Amygdala (tissue), 56 donors: ENCODE data around the gene NR2E3.
"Not testable (repeated sequence)": the region's sequence is repeated elsewhere in the genome, so short reads cannot be mapped to it uniquely, and the experiment has no call there.

Experiments used
- DNase-seq, 56 donors: peaks; one replicate each; lab custom pipeline; 2025; lab: John Stamatoyannopoulos, UW

Gene NR2E3

DNA sequence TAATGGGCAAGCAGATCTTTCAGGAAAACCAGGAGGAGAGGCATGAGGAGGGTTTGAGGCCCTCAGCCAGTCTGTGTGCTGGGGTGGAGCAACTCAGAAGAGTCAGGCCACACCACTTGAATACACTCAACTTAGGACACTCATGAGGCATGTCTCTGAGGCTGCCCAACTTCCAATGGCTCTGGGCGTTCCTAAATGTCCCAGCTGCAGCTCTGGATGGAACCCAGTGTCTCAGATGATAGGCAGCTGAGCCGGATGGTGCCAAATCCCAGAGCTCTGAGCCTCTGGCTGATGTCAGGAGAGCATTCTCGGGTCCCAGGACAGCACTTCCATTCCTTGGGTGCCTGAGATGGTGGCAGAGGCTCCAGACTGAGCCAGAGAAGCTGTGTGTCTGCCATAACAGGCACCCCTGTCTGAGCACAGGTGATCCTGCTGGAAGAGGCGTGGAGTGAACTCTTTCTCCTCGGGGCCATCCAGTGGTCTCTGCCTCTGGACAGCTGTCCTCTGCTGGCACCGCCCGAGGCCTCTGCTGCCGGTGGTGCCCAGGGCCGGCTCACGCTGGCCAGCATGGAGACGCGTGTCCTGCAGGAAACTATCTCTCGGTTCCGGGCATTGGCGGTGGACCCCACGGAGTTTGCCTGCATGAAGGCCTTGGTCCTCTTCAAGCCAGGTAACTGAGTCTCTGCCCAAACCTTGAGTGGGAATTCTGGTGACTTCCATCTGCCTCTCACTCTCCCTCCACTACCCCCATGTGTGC lies 2.8 kb downstream of the NR2E3 start:
- DNase-seq = no peak

DNA sequence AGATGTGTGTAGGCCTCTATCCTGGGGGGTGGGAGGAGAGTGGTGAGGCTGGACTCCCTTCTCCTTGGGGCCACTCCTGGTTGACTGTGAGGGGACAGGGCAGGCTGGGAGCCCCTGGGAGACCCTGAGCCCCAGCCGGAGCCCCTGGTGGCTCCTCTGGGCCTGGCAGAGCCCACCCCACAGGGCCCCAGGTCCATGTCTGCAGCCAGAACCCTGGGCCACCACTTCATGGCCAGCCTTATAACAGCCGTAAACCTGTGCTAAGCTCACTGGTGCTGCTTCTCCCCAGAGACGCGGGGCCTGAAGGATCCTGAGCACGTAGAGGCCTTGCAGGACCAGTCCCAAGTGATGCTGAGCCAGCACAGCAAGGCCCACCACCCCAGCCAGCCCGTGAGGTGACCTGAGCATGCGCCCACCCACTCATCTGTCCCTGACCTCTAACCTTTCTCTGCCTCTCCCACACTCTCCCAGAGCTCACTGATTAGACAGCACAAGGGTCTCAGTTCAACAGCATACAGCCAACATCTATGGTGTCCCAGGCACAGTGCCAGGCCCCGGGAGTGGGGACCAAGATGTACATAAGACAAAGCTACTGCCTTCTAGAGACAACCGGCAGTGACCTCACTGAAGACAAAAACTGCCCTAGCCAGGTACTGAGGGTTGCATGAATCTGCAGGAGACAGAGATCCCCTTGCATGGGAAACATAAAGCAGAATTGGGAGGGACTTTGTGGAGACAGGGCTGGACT lies 3.5 kb downstream of the NR2E3 start:
- no peak for DNase-seq

DNA sequence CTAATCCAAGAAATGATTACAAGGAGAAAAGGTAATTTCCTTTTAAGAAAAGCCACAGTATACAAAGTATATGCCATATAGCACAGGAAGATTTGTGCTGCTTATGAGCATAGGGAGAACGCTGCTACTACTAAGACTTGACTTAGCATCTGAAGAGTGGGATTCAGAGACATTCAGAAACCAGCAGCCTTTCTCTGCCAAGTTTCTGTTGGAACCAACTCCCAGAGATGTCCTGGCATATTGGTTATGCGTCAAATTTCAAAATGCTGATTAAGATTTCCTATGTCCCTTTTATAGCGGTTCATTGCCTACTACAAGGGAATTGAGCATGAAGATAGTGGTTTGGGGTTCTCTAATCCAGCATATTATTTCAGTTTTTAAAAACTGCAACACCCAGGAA lies 4.9 kb downstream of the NR2E3 start:
- no peak for DNase-seq

DNA sequence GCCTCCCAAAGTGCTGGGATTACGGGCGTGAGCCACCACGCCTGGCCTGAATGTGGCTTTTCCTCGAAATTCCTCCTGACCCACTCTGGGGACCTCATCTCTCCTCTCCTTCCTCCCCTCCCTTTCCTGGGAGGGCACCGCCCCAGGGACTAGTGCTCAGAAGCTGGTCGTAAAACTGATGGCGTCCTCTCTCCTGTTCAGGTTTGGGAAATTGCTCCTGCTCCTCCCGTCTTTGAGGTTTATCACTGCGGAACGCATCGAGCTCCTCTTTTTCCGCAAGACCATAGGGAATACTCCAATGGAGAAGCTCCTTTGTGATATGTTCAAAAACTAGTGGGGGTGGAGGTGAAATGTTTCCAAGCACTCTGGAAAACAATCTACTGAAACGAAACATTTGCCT lies 7.0 kb downstream of the NR2E3 start:
- DNase-seq = no peak

DNA sequence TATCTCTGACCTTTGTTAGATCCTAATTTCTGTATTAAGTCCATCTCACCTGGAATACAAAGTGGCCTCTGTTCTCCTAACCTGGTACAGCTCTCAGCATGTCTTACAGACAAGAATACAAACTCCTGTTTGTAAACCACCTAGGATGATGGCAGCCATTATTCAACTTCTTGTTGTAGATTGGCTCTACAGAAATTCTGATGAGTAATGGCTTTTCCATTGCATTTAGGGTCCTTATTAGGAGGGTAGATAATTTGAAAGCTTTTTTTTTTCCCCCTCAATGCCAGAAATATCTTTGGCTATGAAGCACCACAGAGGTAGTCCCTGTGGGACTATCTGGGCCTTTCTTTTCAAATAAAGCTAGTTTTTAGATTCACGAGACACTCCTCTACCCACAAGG lies 9.8 kb downstream of the NR2E3 start:
- no peak for DNase-seq

DNA sequence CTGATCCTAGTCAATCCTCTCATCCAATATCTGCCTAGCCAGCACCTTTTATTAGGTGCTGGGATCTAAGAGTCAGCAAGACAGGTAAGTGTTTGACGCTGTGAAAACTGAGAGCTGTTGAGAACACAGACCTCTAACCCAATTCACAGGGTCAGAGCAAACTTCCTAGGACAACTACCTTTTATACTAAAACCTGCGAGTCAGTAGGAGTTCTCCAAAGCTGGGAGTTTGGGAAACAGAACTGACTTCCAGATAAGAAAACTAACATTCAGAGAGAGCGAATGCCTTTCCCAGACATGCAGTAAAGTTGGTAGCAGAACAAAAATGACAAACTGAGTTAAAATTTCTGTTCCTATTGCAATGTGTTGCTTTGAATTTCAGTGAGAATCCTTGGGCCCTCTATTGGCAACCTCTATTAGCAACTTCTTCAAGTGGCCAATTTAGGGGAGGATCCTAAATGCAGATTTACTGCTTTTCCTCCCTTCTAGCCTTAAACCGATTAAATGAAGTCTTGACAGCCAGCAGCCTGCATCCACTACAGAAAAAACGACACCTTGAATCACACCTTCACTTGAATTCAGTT lies 11.3 kb downstream of the NR2E3 start:
- no peak for DNase-seq

DNA sequence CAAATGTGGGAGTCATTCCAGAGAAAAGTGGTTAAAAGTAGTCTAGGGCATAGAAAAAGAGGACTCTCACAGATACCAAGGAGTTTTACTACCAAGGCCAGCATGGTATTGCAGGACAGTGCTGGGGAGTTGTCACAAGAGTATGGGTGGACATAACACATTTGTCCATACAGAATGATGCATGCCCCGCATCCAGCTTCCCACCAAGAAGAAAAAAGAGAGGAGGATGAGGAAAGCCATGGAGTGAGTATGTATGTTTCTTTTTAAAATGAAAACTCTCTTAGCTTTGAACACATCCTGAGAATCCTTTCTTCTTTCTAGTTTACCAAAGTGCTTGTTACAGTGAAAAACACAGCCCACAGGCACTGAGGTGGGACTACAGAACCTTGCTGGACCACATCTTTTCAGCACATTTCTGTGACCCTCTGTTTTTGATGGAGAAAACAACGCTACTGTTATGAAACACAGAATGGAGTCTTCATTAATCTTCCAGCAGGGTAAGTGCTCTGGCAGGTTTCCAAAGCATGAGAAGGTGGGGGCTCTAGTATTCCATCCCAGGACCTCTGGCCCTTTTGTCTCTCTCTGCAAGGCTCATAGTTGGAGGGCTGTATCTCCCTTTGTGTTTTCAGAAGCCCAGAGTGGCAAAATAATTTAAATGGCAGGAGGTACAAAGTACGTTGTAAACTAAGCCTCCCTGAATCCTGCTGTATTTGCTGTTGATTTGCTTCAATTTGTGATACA lies 12.7 kb downstream of the NR2E3 start:
- DNase-seq = no peak

DNA sequence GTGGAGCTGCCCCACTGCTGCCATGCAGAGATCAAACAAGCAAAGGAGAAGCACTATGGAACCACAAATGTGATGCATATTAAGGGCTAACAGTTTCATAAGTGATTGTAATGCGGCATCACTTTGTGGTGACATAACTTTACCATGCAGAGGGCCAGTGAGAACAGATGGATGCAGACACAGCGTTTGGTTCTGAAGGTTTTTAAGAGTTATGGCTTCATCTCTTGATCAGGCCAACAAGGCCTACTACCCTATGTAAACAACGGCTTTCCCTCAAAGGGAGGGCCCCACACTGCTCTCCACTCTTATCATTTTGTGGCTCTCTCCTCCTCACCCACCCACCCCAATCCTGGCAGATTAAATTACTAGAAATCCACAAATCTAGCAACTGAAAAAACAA lies 13.4 kb downstream of the NR2E3 start:
- DNase-seq = no peak

DNA sequence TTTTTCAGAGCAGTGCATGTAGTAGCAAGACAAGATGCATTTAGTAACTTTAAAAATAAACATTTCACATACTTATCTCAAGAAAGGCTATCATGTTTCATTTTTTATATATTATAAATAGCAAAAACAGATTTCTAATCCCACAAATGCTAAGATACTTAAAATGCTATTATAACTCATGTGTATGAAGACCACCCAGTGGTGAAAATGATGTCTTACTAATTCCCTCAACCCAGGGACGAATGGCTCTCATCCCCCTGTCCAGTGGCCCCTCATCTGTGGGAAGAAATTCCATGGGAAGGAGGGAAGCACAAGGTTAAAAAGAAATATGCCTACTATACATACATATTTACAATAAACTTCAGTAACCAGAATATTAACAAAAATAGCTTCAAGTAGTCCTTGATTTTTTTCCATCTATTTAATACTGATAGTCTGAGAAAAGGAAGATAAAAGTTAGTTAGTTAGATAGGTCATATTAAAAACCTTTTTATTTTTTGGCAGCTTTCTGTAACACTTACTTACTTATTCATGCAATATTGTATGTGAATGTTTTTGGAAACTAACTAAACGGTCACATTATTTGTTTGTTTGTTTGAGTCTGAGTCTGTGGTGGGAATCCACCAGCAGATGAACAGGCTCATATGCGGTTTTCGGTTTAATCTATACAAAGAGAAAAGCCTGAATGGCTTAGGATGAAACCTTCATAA lies 14.8 kb downstream of the NR2E3 start:
- DNase-seq = no peak

DNA sequence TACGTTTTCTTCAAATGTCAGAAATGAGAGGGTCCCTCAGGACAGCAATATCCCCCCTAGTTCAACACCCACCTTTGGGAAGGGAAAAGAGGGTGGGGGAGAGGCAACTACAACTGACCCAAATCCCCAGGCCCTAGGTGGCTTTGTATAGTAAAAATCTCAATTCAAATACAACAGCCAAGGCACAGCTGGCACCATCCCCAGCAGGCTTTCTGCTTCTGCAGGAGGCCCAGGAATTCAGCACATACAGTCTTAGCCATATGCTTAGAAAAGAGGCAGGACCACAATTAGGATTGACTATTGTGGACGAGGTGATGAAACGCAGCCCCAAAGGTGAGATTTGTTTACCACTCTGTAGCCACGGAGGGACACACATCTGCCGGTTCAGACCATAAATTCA lies 15.8 kb downstream of the NR2E3 start:
- DNase-seq = no peak

DNA sequence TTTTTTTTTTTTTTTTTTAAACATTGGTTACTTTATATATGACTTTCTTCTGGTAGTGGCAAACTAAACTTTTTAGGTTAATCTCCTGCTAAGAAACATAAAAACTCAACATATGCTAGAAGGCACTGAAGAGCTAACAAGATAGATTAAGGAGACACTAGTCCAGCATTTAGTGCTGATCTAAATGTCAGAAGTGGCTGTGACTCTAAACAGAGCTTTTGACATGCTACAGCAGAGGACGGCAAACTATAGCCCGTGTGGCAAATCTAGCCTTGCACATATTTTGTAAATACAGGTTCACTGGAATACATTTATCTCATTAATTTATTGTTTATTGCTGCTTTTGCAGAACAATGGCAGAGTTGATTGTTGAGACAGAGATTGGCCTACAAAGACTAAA lies 20.6 kb downstream of the NR2E3 start:
- no peak for DNase-seq

DNA sequence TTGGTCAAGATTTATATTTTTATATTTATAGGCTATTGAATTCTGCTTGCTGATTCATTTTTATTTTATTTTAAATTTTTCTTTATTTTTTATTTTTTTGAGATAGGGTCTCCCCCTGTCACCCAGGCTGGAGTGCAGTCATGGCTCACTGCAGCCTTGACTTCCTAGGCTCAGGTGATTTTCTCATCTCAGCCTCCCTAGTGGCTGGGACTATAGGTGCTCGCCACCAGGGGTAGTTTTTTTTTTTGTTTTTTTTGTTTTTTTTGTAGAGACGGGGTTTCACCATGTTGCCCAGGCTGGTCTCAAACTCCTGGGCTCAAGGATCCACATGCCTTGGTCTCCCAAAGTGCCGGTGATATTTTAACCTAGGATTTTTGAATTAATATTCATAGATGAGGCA lies 31.2 kb downstream of the NR2E3 start:
- no peak for DNase-seq

DNA sequence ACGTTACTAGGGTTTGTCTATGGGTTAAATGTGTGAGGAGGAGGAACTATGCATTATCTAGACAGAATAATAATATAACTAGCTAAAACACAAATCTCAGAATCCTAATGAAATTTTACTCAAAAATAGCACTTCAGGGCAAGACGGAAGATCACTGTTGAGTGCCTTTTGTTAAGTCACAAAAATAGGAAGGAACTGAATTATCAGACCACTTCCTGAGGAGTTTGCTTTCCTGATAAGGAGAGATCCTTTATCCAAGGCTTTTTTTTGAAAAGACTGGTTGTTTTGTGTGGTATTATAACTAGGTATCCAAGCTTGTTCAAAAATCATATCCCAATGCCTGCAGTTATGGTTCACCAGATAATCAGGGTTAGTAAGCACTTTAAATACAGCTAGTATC lies 34.6 kb downstream of the NR2E3 start:
- DNase-seq = no peak

DNA sequence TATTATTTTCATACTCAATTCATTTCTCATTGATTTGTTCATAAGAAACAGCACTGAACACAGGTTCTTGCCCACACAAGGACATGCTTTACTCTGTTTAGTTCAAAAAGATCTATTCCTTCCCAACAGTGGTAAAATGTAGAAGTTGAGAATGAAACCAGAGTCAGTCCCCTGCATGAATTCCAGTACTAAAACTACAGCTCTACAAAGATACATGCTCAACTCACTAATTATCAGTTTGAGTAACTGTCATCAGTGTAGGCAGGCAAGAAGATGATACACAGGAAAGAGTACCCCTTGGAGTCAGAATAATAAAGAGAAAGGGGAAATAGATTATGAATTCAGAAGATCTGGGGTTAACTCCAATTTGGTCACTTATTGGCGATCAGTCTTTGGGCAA lies 43.2 kb downstream of the NR2E3 start:
- DNase-seq = no peak

DNA sequence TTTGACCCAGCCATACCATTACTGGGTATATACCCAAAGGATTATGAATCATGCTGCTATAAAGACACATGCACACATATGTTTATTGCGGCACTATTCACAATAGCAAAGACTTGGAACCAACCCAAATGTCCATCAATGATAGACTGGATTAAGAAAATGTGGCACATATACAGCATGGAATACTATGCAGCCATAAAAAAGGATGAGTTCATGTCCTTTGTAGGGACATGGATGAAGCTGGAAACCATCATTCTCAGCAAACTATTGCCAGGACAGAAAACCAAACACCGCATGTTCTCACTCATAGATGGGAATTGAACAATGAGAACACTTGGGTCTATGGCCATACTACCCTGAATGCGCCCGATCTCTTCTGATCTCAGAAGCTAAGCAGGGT lies 47.9 kb downstream of the NR2E3 start:
- DNase-seq = not testable (repeated sequence)
